Lower lobe of right lung (tissue), 2 donors: Measurements from ENCODE around the gene ERVFRD-1. TPM values are rescaled to one million over a fixed set of nuclear protein-coding genes. Genes with fewer than 3 reads are reported as not detected.

Experiments
- ATAC-seq, 2 donors: fragments of 200-7000 bp; cut with Tn5 transposase; one replicate each; pipeline ENCODE4 v1.9.1; 2020 to 2022; ENCODE audit warnings: mild to moderate bottlenecking in 2 of 2, moderate library complexity in 2 of 2
- DNase-seq: peaks from one replicate; pipeline ENCODE4 v3.0.0-alpha.2; 2020
- H3K27ac ChIP-seq: fragments of 200-600 bp; one replicate; pipeline ENCODE4 v1.8.0; 2022
- H3K27me3 ChIP-seq: fragments of 200-600 bp; one replicate; pipeline ENCODE4 v1.8.0; 2022; ENCODE audit warnings: low read depth
- H3K36me3 ChIP-seq: fragments of 200-600 bp; one replicate; pipeline ENCODE4 v1.8.0; 2022; ENCODE audit warnings: mild to moderate bottlenecking
- H3K4me1 ChIP-seq: fragments of 200-600 bp; one replicate; pipeline ENCODE4 v1.8.0; 2022
- H3K4me3 ChIP-seq: fragments of 200-600 bp; one replicate; pipeline ENCODE4 v1.8.0; 2022; ENCODE audit warnings: mild to moderate bottlenecking
- H3K9me3 ChIP-seq: fragments of 200-600 bp; one replicate; pipeline ENCODE4 v1.8.0; 2022
- CTCF ChIP-seq: fragments of 200-600 bp; IDR thresholded peaks from one replicate; pipeline ENCODE4 v1.8.0; 2022; ENCODE audit warnings: antibody characterized with exemption, mild to moderate bottlenecking
- intact Hi-C: fragments of 100-400 bp; cut with DNase I; formaldehyde crosslinking; loops from one replicate; pipeline ENCODE4 v1.11.0; 2022
- total RNA-seq: library from RNA; stranded (reverse); fragmentation: NEBNext Ultra II Directional; extraction: Animal tissue kit (Norgen Biotek cat#: 25700); gene quantifications from one replicate; pipeline ENCODE4 v1.2.1, GENCODE V29; 2021
- donor health status: DM: no; HTN: yes; CAD: no; lungs with severe emphysema.

Gene ERVFRD-1
- total RNA-seq, 1 donor from 2014 or later: 0.65 TPM

GRCh38 chr6:11064836-11065235, 46.7 kb downstream of the ERVFRD-1 start:
- Histone ChIP-seq H3K4me1 (no peaks in the 10 kb centered on the region), H3K9me3 (no peaks in the 10 kb centered on the region), H3K27ac (no peak overlapping the region), H3K36me3 (no peaks in the 10 kb centered on the region), H3K27me3 (no peaks in the 10 kb centered on the region), H3K4me3 (no peak overlapping the region)
- no peak for DNase-seq
- intact Hi-C loops: no loop called here
- ATAC-seq: no peak
- TF ChIP-seq CTCF: no peak

- TF ChIP-seq CTCF: no peak
- H3K27ac ChIP-seq: no peak overlapping the region
- no peak overlapping the region for H3K4me3 ChIP-seq
- DNase-seq (no peak), ATAC-seq (no peak)
- no peaks in the 10 kb centered on the region for H3K36me3 ChIP-seq
- intact Hi-C loops: no loop called here
- H3K9me3 ChIP-seq: no peaks in the 10 kb centered on the region
- no peaks in the 10 kb centered on the region for H3K4me1 ChIP-seq
- no peaks in the 10 kb centered on the region for H3K27me3 ChIP-seq
These were observed 48.8 kb downstream of the ERVFRD-1 start for GRCh38 chr6:11062715-11063114.

- Histone ChIP-seq H3K4me1 (no peaks in the 10 kb centered on the region), H3K9me3 (no peaks in the 10 kb centered on the region), H3K27me3 (no peaks in the 10 kb centered on the region), H3K27ac (no peak overlapping the region), H3K36me3 (no peaks in the 10 kb centered on the region), H3K4me3 (no peak overlapping the region)
- no peak for DNase-seq
- no peak for TF ChIP-seq CTCF
- intact Hi-C loops: no loop called here
- no peak for ATAC-seq
These were observed 49.4 kb downstream of the ERVFRD-1 start for GRCh38 chr6:11062083-11062482.

GRCh38 chr6:11058406-11058805, 53.1 kb downstream of the ERVFRD-1 start:
- Histone ChIP-seq H3K4me1 (no peaks in the 10 kb centered on the region), H3K27me3 (no peaks in the 10 kb centered on the region), H3K27ac (no peak overlapping the region), H3K4me3 (no peak overlapping the region), H3K9me3 (no peaks in the 10 kb centered on the region), H3K36me3 (no peaks in the 10 kb centered on the region)
- intact Hi-C loops: no loop called here
- DNase-seq: no peak
- TF ChIP-seq CTCF: no peak
- ATAC-seq: no peak

- intact Hi-C loops: no loop called here
- Histone ChIP-seq H3K4me1 (no peaks in the 10 kb centered on the region), H3K9me3 (no peaks in the 10 kb centered on the region), H3K4me3 (no peak overlapping the region), H3K27me3 (no peaks in the 10 kb centered on the region), H3K27ac (no peak overlapping the region), H3K36me3 (no peaks in the 10 kb centered on the region)
- DNase-seq: no peak
- no peak for ATAC-seq
- TF ChIP-seq CTCF: no peak
These were observed 54.7 kb downstream of the ERVFRD-1 start for GRCh38 chr6:11056871-11057270.

GRCh38 chr6:11055127-11055627, 56.3 kb downstream of the ERVFRD-1 start:
- H3K4me1 ChIP-seq: no peaks in the 10 kb centered on the region
- intact Hi-C loops: no loop called here
- no peak for TF ChIP-seq CTCF
- no peaks in the 10 kb centered on the region for H3K9me3 ChIP-seq
- no peak overlapping the region for H3K27ac ChIP-seq
- ATAC-seq: no peak
- no peaks in the 10 kb centered on the region for H3K27me3 ChIP-seq
- DNase-seq: no peak
- no peak overlapping the region for H3K4me3 ChIP-seq
- no peaks in the 10 kb centered on the region for H3K36me3 ChIP-seq
